Stomach smooth muscle (tissue), 2 donors: Measurements from ENCODE around the gene ARL10.

Source experiments
- H3K27ac ChIP-seq: one replicate; pipeline ENCODE4 v1.7.0; 2013; ENCODE audit warnings: mild to moderate bottlenecking, low read length, inconsistent platforms
- H3K27me3 ChIP-seq, 2 donors: one replicate each; pipeline ENCODE4 v1.7.0; 2013; ENCODE audit warnings: low read length in 2 of 2; ENCODE audit not compliant: insufficient read depth in 2 of 2, control insufficient read depth in 1 of 2
- H3K36me3 ChIP-seq, 2 donors: one replicate each; pipeline ENCODE4 v1.7.0; 2013; ENCODE audit warnings: low read length in 2 of 2; ENCODE audit not compliant: control insufficient read depth in 2 of 2, insufficient read depth in 2 of 2
- H3K4me1 ChIP-seq: one replicate; pipeline ENCODE4 v1.7.0; 2013; ENCODE audit warnings: low read length; ENCODE audit not compliant: control insufficient read depth, insufficient read depth
- H3K4me3 ChIP-seq, 2 donors: one replicate each; pipeline ENCODE4 v1.7.0; 2013; ENCODE audit warnings: low read length in 2 of 2
- H3K9ac ChIP-seq, 2 donors: one replicate each; pipeline ENCODE4 v1.7.0; 2013; ENCODE audit warnings: low read length in 2 of 2, mild to moderate bottlenecking in 1 of 2
- H3K9me3 ChIP-seq, 2 donors: one replicate each; pipeline ENCODE4 v1.7.0; 2013; ENCODE audit warnings: low read length in 2 of 2; ENCODE audit not compliant: control insufficient read depth in 2 of 2
- donor health status: healthy.
- donor health status: Pancreatic carcinoma.

ARL10 gene

DNA sequence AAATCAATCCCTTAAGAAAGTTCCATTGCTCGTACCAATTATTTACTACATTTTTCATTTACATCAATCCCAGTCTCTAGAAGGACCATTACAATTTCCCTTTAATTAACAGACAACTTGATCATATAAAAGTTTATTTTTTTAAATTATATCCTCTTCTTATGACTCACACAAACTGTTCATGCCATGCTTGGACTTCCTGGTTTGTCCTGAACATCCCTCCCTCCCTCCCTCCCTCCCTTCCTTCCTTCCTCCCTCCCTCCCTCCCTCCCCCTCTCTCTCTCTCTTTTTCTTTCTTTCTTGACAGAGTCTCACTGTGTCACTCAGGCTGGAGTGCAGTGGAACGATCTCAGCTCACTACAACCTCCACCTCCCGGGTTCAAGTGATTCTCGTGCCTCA lies 62.7 kb downstream of the ARL10 start:
- Histone ChIP-seq H3K9me3 (no peaks in the 10 kb centered on the region), H3K4me3 (no peak overlapping the region), H3K27ac (no peak overlapping the region), H3K36me3 (no peaks in the 10 kb centered on the region), H3K4me1 (no peaks in the 10 kb centered on the region), H3K27me3 (no peaks in the 10 kb centered on the region), H3K9ac (no peak overlapping the region)

DNA sequence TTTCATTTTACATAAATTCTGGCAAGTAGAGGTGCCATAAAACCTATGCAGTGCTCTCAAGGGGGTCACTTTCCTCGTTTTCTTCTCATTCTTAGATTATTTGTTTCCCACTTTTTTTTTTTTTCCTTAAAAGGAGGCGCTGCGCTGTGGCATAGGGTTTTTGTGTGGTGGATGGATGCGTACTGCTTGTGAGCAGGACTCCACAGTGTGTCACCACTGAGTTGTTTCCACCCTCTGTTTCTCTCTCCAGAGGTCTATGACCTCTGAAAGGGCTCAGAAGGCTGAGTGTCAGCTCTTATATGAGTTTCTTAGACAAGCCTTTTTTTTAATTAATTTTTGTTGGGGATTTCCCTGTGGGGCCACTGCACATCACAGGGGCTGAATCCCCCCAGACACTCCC lies 64.7 kb downstream of the ARL10 start:
- H3K9me3 ChIP-seq, result no peaks in the 10 kb centered on the region
- H3K27ac ChIP-seq, result no peak overlapping the region
- no peak overlapping the region for H3K4me3 ChIP-seq
- no peaks in the 10 kb centered on the region for H3K4me1 ChIP-seq
- H3K36me3 ChIP-seq, result no peaks in the 10 kb centered on the region
- no peaks in the 10 kb centered on the region for H3K27me3 ChIP-seq
- H3K9ac ChIP-seq, result no peak overlapping the region
